Measurements from ENCODE around the gene KLHL17. TPM values are rescaled to one million over a fixed set of nuclear protein-coding genes. Genes with fewer than 3 reads are reported as not detected.
"Not testable (repeated sequence)": the region's sequence is repeated elsewhere in the genome, so short reads cannot be mapped to it uniquely, and the experiment has no call there.

Gene KLHL17
- polyA plus RNA-seq, 5 donors = 7.0 to 16.2 (median 12.0) TPM

GRCh38 chr1:980137-980571, 19.8 kb downstream of the KLHL17 start:
- no peak for DNase-seq

GRCh38 chr1:980602-981395, 20.4 kb downstream of the KLHL17 start:
- DNase-seq = no peak

GRCh38 chr1:981491-981954, 21.1 kb downstream of the KLHL17 start:
- no peak for DNase-seq

DNA sequence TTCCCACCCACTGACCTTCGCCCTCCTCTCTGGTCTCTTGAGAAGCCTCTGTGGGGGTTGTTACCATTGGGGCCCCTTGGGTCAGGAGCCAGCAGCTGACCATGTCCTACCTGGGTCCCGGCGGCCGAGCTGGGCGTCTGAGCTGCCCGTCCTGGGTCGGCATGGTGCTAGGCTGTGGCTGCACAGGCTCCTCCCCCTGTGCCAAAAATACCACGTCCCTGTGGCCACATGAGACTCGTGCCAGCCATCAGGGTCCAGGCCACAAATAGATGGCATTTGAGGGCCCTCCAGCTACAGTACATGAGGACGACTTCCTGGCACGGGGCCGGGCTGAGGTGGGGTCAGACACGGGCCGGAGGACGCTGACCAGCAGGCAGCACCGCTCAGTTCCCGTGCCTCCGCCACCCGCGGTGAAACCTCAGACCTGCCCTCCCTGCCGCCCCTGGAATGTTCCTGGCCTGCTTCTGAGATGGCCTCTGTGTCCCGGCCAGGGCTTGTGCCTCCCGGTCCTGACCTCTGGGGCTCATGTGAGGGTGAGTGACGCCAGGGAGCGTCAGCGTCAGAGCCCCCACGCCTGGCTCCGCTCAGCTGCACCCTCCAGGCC, 21.7 kb downstream of the KLHL17 start, which contains the start of gene PERM1:
PERM1 (minus strand) TSS at position 139 of the 604 bp plus-strand sequence. CDS start 1,064 bp downstream, outside the sequence.
- no peak for DNase-seq

DNA sequence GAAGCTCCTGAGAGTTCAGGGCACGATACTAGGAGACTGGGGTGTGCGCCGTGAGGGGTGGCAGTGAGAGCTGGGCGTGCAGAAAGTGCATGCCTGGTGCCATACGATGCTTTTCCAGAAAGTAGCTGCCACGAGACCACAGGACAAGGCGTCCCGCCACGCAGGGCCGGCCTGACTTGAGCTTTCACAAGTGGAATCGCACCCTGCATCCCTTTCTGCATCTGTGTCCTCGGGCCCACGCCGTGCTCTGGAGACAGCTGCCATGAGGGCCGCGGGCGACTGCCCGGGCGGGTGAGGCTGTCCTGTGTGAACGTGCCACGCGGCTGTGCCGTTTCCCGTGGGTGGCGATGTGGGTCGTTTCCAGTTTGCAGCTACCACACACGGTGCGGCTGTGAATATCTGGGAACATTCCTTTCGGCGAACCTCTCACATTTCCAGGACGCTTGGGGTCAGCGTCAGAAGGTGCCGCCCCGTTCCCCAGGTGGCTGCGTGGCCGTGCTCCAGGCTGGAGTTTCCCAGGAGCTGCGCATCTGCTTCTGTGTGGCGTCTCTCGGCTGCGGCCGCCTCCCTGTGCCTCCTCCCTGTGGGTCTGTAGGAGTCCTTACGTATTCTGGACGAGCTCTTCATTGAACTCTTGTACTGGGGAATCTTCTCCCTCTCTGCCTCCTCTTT, 22.5 kb downstream of the KLHL17 start:
- DNase-seq = no peak

DNA sequence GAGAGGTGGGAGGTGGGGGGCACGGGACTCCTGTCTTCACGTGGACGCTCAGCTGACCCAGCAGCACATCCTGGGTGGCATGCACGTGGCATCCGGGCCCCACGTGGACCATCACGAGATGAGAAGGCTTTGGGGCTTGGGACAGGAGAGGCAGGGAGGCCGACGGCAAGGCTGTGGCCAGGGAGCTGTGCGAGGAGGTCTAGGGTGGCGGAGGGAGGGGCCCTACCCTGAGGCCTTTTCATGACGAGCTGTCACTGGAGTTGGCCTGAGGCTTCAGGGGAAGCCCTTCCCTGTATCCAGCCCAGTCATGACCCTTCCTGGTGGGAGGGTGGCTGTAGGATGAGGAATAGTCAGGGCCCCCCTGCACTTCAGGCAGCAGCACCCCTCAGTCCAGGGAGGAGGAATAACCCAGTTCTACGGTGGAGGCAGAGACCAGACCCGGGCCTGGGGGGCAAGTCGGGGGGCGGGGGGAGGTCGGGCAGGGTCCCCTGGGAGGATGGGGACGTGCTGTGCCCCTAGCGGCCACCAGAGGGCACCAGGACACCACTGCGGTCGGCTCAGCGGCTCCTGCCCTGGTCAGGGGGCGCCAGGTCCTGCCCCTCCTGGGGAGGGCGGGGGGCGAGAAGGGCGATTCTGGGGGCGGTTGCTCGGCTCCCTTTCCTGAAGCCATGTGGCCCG, 23.6 kb downstream of the KLHL17 start:
- DNase-seq = peak in 1 of 2 donors; percentile 23

DNA sequence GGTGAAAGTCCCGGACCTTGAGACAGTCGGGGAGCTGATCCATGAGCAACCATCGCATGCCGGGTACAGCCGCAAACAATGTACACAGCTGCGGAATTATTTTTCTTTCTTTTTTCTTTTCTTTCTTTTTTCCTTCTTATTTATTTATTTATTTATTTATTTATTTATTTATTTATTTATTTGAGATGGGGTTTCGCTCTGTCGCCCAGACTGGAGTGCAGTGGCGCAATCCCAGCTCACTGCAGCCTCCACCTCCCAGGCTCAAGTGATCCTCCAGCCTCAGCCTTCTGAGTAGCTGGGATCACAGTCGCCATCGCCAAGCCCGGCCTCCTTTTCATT, 24.1 kb downstream of the KLHL17 start:
- DNase-seq = no peak

- DNase-seq = no peak
These were observed 24.7 kb downstream of the KLHL17 start for GRCh38 chr1:985126-985525.

DNA sequence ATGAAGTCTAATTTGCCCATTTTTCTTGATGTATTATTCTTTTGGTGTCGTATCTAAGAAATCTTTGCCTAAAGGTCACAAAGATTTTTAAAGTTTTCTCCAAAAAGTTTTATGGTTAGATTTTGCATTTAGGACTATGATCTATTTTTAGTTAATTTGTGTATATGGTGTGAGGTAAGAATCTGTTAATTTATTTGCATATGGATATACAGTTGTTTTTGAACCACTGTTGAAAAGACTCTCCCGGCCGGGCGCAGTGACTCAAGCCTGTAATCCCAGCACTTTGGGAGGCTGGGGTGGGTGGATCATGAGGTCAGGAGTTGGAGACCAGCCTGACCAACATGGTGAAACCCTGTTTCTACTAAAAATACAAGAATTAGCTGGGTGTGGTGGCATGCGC, 27.7 kb downstream of the KLHL17 start:
- DNase-seq = not testable (repeated sequence)

DNA sequence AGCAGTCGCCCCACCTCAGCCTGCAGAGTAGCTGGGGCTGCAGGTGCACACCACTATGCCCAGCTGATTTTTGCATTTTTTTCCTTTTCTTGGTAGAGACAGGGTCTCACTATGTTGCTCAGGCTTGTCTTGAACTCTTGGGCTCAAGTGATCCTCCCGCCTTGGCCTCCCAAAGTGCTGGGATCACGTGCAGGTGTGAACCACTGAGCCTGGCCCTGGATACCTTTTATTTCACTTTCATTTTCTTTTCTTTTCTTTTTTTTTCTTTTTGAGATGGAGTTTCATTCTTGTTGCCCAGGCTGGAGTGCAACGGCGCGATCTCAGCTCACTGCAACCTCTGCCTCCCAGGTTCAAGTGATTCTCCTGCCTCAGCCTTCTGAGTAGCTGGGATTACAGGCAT, 30.9 kb downstream of the KLHL17 start:
- DNase-seq = not testable (repeated sequence)

GRCh38 chr1:991895-992294, 31.5 kb downstream of the KLHL17 start:
- DNase-seq = no peak

DNA sequence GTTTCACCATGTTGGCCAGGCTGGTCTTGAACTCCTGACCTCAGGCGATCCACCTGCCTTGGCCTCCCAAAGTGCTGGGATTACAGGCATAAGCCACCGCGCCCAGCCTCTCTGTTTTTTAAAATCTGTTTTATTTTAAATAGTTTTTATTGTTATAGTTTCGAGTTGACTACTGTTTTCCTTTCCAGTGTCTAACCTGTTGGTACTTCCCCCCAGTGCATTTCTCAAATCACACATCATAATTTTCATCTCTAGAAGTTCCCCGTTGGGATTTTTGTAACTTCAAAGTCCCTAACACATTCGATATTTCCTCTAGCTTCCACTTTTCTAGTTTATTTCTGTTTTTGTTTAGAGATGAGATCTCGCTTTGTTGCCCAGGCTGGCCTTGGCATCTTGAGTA, 32.0 kb downstream of the KLHL17 start:
- no peak for DNase-seq

- DNase-seq = no peak
These were observed 33.1 kb downstream of the KLHL17 start for GRCh38 chr1:993379-993995.

GRCh38 chr1:994546-994945, 34.2 kb downstream of the KLHL17 start:
- DNase-seq = not testable (repeated sequence)

DNA sequence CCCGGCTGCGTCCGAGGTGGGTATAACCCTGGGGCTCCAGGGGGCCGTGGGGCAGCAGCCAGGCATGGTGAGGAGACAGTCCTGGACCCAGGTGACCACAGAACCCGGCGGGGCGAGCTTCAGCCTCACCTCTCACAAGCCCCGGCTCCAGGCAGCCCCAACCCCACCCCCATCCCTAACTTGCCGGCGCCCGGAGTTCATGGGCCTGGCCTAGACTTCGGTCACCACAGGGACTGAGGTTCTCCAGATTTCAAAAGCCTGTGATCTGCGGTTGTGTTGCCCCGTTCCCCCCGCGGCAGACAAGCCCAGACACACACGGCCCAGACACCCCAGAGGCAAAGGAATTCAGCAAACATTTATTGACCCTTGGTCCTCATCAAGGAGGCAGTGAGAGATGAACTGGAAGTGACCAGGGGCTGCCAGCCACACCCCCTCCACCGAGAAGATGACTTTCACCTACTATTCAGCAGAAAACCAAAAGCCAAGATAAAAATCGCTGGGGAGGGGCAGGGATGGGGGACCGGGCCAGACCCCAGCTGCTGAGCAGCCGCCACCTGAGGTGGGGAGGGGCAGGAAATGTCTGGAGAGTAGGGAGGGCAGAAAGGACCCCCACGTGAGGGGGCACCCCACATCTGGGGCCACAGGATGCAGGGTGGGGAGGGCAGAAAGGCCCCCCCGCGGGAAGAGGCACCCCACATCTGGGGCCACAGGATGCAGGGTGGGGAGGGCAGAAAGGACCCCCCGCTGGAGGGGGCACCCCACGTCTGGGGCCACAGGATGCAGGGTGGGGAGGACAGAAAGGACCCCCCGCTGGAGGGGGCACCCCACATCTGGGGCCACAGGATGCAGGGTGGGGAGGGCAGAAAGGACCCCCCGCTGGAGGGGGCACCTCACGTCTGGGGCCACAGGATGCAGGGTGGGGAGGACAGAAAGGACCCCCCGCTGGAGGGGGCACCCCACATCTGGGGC, 35.6 kb downstream of the KLHL17 start:
- no peak for DNase-seq

DNA sequence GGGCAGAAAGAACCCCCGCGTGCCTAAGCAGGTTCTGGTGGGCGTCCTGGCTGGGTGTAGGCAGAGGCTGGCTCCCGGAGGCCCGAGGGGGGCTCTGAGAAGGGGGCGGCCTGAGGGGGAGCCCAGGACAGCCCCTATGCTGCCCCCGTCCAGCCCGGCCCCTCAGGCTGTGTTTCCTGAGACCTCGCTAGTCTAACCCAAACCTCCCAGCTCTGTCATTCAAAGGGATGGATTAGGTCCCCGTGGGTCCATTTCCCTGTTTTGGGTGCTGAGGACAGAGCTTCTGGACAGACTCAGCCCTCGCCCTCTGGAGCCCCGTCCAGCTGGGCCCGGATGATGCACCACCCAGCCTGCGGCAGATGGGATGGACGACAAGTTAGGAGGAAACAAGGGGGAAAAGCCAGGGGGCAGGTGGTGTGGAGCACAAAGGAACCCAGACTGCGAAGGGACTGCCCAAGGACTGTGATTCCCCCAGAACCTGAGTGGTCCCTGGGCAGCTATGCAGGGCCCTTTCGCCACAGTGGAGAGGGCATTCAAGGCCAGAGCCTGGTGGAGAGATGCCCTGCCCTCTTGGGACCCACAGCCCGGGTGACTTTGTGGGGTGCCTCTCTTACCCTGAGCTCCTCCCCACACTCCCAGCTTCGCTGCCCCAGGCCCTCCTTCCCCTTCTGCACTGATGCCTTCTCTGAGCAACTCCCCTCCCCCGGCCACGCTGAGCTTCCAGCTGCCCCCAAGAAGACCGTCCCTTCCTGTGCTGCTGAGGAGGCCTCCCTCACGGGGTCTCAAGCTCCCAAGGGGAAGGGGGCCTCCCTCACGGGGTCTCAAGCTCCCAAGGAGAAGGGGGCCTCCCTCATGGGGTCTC, 36.7 kb downstream of the KLHL17 start:
- DNase-seq = no peak

GRCh38 chr1:997713-997992, 37.3 kb downstream of the KLHL17 start:
- DNase-seq = no peak

DNA sequence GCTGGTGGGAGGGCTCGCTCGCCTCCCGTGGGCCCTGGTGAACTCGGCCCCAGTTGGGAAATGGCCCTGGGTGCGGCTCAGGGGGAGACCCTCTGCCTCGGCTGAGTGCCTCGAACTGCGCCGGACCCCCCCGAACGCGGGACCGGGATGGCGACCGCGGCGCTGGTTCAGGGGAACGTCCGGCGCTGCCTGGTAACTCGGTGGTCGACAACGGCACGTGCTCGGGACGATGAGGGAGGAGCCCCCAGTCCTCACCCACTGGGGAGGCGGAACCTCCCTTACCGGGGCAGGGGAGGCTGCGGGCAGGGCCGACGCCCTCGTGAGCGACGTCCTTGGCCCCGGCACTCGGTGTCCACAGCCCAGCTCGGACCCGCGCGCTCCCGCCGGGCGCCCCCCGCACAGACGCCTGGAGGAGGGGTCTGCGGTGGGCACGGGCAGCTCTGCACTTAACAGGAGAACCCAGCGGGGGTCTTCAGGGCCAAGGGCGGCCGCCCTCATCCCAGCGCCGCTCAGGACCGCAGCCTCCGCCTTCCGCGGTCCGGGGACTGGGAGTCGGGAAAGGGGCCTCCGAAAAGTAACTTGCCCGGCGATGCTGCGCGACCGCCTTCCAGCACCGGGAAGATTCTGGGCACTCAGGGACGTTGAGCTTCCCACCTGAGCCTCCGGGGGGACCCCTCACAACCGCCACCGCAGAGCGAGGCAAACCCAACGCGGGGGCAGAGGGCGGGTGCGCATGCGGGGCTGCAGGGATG, 37.8 kb downstream of the KLHL17 start:
- DNase-seq = no peak

GRCh38 chr1:998745-998994, 38.3 kb downstream of the KLHL17 start:
- no peak for DNase-seq
